HG03280 (cell line): Measurements from ENCODE around the gene TIGD3.
A peak's percentile ranks its signal among the peaks of the same experiment; 100 is the strongest.

Experiments used
- ATAC-seq: cut with Tn5 transposase; IDR thresholded peaks from one replicate; pipeline ENCODE4 v1.9.1; 2021; ENCODE audit warnings: mild to moderate bottlenecking, moderate library complexity; ENCODE audit not compliant: unreplicated experiment

Gene TIGD3

GRCh38 chr11:65354265-65355012 lies at the start of gene TIGD3:
TSS of gene TIGD3 (plus strand) at chr11:65354751. CDS start at chr11:65355809, 1,058 bp downstream.
- peak; percentile 91 for ATAC-seq

- ATAC-seq: no peak
These were observed 48.9 kb upstream of the TIGD3 start for GRCh38 chr11:65305501-65306268.

- ATAC-seq: no peak
These were observed 47.0 kb upstream of the TIGD3 start for GRCh38 chr11:65307298-65308229.

GRCh38 chr11:65308281-65308891 lies 46.2 kb upstream of the TIGD3 start:
- no peak for ATAC-seq

GRCh38 chr11:65309006-65309405 lies 45.5 kb upstream of the TIGD3 start:
- ATAC-seq: no peak

- no peak for ATAC-seq
These were observed 44.3 kb upstream of the TIGD3 start for GRCh38 chr11:65310215-65310614.

GRCh38 chr11:65310736-65311135 lies 43.8 kb upstream of the TIGD3 start:
- ATAC-seq: no peak

- ATAC-seq: no peak
These were observed 43.3 kb upstream of the TIGD3 start for GRCh38 chr11:65311170-65311678.

- peak; percentile 84 for ATAC-seq
These were observed 39.9 kb upstream of the TIGD3 start, which contains the start of gene CDC42EP2 for GRCh38 chr11:65314501-65315203. TSS of gene CDC42EP2 (plus strand) at chr11:65314866. CDS start at chr11:65320899, 6,033 bp downstream.

GRCh38 chr11:65315204-65315865 lies 39.2 kb upstream of the TIGD3 start:
- ATAC-seq: no peak

GRCh38 chr11:65315866-65316226 lies 38.7 kb upstream of the TIGD3 start:
- ATAC-seq: no peak

GRCh38 chr11:65316227-65317024 lies 38.1 kb upstream of the TIGD3 start:
- no peak for ATAC-seq

- no peak for ATAC-seq
These were observed 37.3 kb upstream of the TIGD3 start for GRCh38 chr11:65317025-65317786.

GRCh38 chr11:65320386-65321075 lies 34.0 kb upstream of the TIGD3 start:
- no peak for ATAC-seq

GRCh38 chr11:65321076-65321475 lies 33.5 kb upstream of the TIGD3 start:
- no peak for ATAC-seq

GRCh38 chr11:65321828-65322485 lies 32.6 kb upstream of the TIGD3 start:
- no peak for ATAC-seq

- ATAC-seq: no peak
These were observed 30.7 kb upstream of the TIGD3 start for GRCh38 chr11:65323813-65324212.
